Endothelial cell (in vitro differentiated cells): Measurements from ENCODE around the gene RASSF7. TPM values are rescaled to one million over a fixed set of nuclear protein-coding genes. Genes with fewer than 3 reads are reported as not detected.

ENCODE experiments used
- DNase-seq: peaks from one replicate; pipeline ENCODE4 v3.0.0; 2021; ENCODE audit warnings: low spot score
- H3K27ac Mint-ChIP-seq: one replicate; pipeline ENCODE4 v1.8.0; 2021; ENCODE audit warnings: mixed read lengths, inconsistent platforms; ENCODE audit not compliant: unreplicated experiment
- H3K27me3 Mint-ChIP-seq: one replicate; pipeline ENCODE4 v1.8.0; 2021; ENCODE audit warnings: mild to moderate bottlenecking, moderate library complexity, mixed read lengths, inconsistent platforms; ENCODE audit not compliant: unreplicated experiment
- H3K36me3 Mint-ChIP-seq: one replicate; pipeline ENCODE4 v1.8.0; 2021; ENCODE audit warnings: mild to moderate bottlenecking, low read depth, mixed read lengths, inconsistent platforms; ENCODE audit not compliant: unreplicated experiment
- H3K4me1 Mint-ChIP-seq: one replicate; pipeline ENCODE4 v1.8.0; 2021; ENCODE audit warnings: mild to moderate bottlenecking, mixed read lengths, inconsistent platforms; ENCODE audit not compliant: unreplicated experiment
- H3K4me3 Mint-ChIP-seq: one replicate; pipeline ENCODE4 v1.8.0; 2021; ENCODE audit warnings: mild to moderate bottlenecking, mixed read lengths, inconsistent platforms; ENCODE audit not compliant: unreplicated experiment
- H3K9me3 Mint-ChIP-seq: one replicate; pipeline ENCODE4 v1.8.0; 2021; ENCODE audit warnings: mixed read lengths, inconsistent platforms; ENCODE audit not compliant: unreplicated experiment
- total RNA-seq: library from RNA; stranded (reverse); fragmentation: NEBNext Ultra II Directional; extraction: Animal tissue kit (Norgen Biotek cat#: 25700); gene quantifications from one replicate; pipeline ENCODE4 v1.2.1, GENCODE V29; 2021; ENCODE audit not compliant: unreplicated experiment
- TF ChIP-seq, protein P1 (sequence below): fragments of 200-600 bp; sonication (generic); IDR thresholded peaks from one replicate; pipeline ENCODE4 v1.5.0; 2021; ENCODE audit warnings: antibody characterized with exemption; ENCODE audit not compliant: unreplicated experiment

RASSF7 gene
- total RNA-seq, 1 donor from 2014 or later = 8.9 TPM

DNA sequence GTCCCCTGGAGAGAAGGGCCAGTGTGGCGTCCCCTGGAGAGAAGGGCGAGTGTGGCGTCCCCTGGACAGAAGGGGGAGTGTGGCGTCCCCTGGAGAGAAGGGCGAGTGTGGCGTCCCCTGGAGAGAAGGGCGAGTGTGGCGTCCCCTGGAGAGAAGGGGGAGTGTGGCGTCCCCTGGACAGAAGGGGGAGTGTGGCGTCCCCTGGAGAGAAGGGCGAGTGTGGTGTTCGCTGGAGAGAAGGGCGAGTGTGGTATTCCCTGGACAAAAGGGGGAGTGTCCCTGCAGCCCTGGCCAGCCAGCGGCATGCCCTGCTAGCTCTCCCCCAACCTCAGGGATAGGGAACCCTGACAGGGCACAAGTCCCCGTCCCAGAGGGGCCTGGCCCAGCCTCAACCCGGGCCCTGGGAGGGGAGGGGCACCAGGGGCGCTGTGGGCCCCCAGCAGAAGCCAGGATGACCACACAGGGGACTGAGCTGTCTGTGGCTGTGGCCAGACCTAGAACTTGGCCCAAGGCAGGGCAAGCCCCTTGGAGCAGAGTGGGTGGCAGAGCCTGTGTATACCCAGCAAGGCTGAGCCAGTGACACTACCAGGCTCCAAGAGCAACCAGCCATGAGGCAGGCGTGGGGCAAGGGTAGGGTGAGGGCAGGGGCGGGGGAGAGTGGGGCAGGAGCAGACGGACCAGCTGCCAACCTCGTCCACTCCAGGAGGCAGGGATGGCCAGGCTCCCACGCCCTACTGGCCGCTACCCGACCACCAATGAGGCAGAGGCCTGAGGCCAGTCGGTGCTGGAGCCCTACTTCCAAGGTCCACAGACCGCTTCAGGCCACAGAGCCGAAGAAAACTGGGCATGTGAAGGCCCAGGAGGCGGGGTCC is 29.6 kb upstream of the RASSF7 start:
- Mint-ChIP-seq H3K27ac (no peak overlapping the region), H3K27me3 (peaks cover 9% of the 10 kb centered on the region), H3K9me3 (no peaks in the 10 kb centered on the region), H3K4me3 (peak overlapping the region; percentile 67), H3K36me3 (peaks cover 6% of the 10 kb centered on the region), H3K4me1 (peaks cover 6% of the 10 kb centered on the region)
- TF ChIP-seq, protein P1, sequence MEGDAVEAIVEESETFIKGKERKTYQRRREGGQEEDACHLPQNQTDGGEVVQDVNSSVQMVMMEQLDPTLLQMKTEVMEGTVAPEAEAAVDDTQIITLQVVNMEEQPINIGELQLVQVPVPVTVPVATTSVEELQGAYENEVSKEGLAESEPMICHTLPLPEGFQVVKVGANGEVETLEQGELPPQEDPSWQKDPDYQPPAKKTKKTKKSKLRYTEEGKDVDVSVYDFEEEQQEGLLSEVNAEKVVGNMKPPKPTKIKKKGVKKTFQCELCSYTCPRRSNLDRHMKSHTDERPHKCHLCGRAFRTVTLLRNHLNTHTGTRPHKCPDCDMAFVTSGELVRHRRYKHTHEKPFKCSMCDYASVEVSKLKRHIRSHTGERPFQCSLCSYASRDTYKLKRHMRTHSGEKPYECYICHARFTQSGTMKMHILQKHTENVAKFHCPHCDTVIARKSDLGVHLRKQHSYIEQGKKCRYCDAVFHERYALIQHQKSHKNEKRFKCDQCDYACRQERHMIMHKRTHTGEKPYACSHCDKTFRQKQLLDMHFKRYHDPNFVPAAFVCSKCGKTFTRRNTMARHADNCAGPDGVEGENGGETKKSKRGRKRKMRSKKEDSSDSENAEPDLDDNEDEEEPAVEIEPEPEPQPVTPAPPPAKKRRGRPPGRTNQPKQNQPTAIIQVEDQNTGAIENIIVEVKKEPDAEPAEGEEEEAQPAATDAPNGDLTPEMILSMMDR = no peak
- no peak for DNase-seq

DNA sequence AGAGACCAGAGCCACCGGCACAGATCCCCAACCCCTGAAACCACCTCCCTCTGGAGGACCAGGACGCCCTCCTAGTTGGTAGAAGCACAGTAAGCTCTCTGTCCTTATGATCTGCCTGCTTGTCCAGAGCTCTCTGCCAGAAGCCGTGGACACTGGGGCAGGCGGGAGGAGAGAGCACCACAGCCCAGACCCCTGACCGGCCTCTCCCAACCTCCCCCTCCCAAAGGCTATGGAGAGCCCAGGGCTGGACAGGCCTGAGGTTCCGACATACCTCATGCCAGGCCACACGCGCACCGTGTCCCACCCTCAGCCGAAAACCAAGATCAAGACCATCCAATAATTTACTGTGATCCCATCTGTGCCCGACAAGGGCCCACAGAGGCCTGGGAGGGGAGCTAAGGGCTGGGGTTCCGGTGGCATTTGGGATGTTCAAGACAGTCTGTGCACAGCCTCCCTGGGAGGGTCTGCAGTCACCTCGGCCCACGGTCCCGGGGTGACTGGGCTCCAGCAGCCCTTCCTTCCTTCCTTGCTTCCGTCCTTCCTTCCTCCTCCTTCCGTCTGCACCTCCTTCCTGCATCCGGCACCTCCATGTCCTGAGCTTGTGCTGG is 28.7 kb upstream of the RASSF7 start:
- no peak for DNase-seq
- H3K27me3 Mint-ChIP-seq = peaks cover 9% of the 10 kb centered on the region
- peak overlapping the region; percentile 84 for H3K27ac Mint-ChIP-seq
- TF ChIP-seq, protein P1 = no peak
- H3K36me3 Mint-ChIP-seq = peaks cover 6% of the 10 kb centered on the region
- H3K4me3 Mint-ChIP-seq = peak overlapping the region; percentile 67
- no peaks in the 10 kb centered on the region for H3K9me3 Mint-ChIP-seq
- peaks cover 7% of the 10 kb centered on the region for H3K4me1 Mint-ChIP-seq

DNA sequence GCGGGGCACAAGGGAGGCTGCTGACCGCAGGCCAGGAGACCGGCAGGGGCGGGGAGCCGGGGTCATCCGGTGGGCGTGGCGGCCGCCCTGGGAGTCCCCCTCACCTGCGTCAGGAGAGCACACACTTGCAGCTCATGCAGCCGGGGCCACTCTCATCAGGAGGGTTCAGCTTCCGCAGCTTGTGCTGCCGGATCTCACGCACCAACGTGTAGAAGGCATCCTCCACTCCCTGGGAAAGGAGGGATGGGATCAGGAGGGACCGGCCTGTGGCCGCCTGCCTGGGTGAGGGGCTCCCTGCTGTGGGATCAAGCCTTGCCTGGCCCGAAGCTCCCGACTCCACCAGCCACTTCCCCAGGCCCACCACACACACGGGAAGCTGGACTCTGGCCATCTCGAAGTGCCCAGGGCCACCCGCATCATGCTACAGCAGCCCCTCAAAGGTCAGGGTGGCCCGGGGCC is 28.2 kb upstream of the RASSF7 start:
- no peak for DNase-seq
- Mint-ChIP-seq H3K27ac (no peak overlapping the region), H3K36me3 (peaks cover 6% of the 10 kb centered on the region), H3K27me3 (peaks cover 9% of the 10 kb centered on the region), H3K9me3 (no peaks in the 10 kb centered on the region), H3K4me3 (no peak overlapping the region), H3K4me1 (peaks cover 7% of the 10 kb centered on the region)
- TF ChIP-seq, protein P1 = no peak

DNA sequence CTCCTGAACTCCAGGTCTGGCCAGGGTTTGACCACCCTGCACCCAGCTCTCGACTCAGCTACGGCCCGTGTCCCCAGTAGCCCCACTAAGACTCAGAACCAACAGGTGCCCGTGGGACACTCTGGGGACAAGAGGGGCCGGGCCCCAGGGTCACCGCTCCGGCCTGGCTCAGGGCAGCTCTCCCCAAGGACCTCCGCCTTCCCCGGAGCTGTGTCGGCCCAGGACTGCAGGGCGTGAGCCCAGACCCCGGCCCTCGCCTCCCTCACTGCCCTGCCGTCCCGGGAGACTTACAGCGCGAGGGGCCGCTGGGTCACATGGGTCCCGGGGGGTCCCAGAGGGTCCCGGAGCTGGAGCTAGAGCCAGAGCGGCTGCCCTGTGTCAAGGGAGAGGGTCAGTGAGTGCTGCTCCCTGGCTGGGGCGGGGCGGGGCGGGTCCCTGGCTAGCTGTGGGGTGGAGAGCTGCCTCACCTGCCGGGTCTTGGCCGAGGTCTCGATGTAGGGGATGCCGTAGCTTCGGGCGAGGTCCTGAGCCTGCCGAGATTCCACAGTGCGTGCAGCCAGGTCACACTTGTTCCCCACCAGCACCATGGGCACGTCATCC is 27.7 kb upstream of the RASSF7 start:
- Mint-ChIP-seq H3K36me3 (peaks cover 6% of the 10 kb centered on the region), H3K9me3 (no peaks in the 10 kb centered on the region), H3K4me1 (peaks cover 7% of the 10 kb centered on the region), H3K27me3 (peaks cover 11% of the 10 kb centered on the region), H3K27ac (peak overlapping the region; percentile 24), H3K4me3 (no peak overlapping the region)
- no peak for DNase-seq
- TF ChIP-seq, protein P1 = no peak
